ENCODE data around the gene CLDN19. TPM values are rescaled to one million over a fixed set of nuclear protein-coding genes. Genes with fewer than 3 reads are reported as not detected.

CLDN19 gene
- total and polyA plus RNA-seq, 4 donors, result 0.14 to 5.1 TPM; not detected in 2

GRCh38 chr1:42765269-42765668 is 25.2 kb upstream of the CLDN19 start:
- WGBS, result 49% methylated on average over 7 of the region's 7 CpGs
- Histone ChIP-seq H3K27ac (ENCODE audit: low read depth in 1 of 2, low read length in 2 of 2) (no peak overlapping the region), H3K27me3 (ENCODE audit: control insufficient read depth in 4 of 4, insufficient read depth in 4 of 4, low read length in 3 of 4) (no peaks in the 10 kb centered on the region), H3K9me3 (ENCODE audit: control insufficient read depth in 4 of 4, low read length in 3 of 4) (no peaks in the 10 kb centered on the region), H3K9ac (ENCODE audit: low read depth in 1 of 2, low read length in 2 of 2) (peak overlapping the region; percentile 37 to 65), H3K4me3 (ENCODE audit: low read depth in 1 of 3, low read length in 3 of 3) (peak overlapping the region in 2 of 3 donors; percentile 79 to 94), H3K36me3 (ENCODE audit: control insufficient read depth in 4 of 4, insufficient read depth in 3 of 4, low read depth in 1 of 4, low read length in 3 of 4) (peaks cover 0 to 3% (median 0%) of the 10 kb centered on the region in 4 donors), H3K4me1 (ENCODE audit: control insufficient read depth in 4 of 4, insufficient read depth in 4 of 4, low read length in 3 of 4) (peaks cover 7 to 36% (median 22%) of the 10 kb centered on the region in 4 donors)
- TF ChIP-seq HNF4A (conservative IDR thresholded peaks at IDR 0.05), result no peak
- no peak for TF ChIP-seq YY1 (IDR thresholded peaks at IDR 0.05)
- no peak for TF ChIP-seq RXRA (IDR thresholded peaks at IDR 0.05)
- no peak for TF ChIP-seq NR2F2 (IDR thresholded peaks at IDR 0.05)
- TF ChIP-seq, protein P1, sequence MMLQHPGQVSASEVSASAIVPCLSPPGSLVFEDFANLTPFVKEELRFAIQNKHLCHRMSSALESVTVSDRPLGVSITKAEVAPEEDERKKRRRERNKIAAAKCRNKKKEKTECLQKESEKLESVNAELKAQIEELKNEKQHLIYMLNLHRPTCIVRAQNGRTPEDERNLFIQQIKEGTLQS (IDR thresholded peaks at IDR 0.05), result no peak
- TF ChIP-seq FOXA1 (IDR thresholded peaks at IDR 0.05), result no peak
- TF ChIP-seq EGR1 (IDR thresholded peaks at IDR 0.05; ENCODE audit: low read depth in 2 of 2), result no peak
- no peak for TF ChIP-seq MAX (IDR thresholded peaks at IDR 0.05)
- TF ChIP-seq SP1 (IDR thresholded peaks at IDR 0.05), result no peak
- TF ChIP-seq HNF4G (IDR thresholded peaks at IDR 0.05), result no peak
- TF ChIP-seq FOXA2 (IDR thresholded peaks at IDR 0.05), result no peak
- TF ChIP-seq, protein P2, sequence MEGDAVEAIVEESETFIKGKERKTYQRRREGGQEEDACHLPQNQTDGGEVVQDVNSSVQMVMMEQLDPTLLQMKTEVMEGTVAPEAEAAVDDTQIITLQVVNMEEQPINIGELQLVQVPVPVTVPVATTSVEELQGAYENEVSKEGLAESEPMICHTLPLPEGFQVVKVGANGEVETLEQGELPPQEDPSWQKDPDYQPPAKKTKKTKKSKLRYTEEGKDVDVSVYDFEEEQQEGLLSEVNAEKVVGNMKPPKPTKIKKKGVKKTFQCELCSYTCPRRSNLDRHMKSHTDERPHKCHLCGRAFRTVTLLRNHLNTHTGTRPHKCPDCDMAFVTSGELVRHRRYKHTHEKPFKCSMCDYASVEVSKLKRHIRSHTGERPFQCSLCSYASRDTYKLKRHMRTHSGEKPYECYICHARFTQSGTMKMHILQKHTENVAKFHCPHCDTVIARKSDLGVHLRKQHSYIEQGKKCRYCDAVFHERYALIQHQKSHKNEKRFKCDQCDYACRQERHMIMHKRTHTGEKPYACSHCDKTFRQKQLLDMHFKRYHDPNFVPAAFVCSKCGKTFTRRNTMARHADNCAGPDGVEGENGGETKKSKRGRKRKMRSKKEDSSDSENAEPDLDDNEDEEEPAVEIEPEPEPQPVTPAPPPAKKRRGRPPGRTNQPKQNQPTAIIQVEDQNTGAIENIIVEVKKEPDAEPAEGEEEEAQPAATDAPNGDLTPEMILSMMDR (IDR thresholded peaks at IDR 0.05; ENCODE audit: low read depth, low read length, missing input control), result no peak
- no peak for TF ChIP-seq ZBTB33 (IDR thresholded peaks at IDR 0.05)
- TF ChIP-seq JUND (IDR thresholded peaks at IDR 0.05), result no peak
- no peak for TF ChIP-seq GABPA (IDR thresholded peaks at IDR 0.05 in 1 of 2, conservative IDR thresholded peaks at IDR 0.05 in 1 of 2)
- no peak for TF ChIP-seq RAD21 (IDR thresholded peaks at IDR 0.05)
- no peak for TF ChIP-seq TAF1 (conservative IDR thresholded peaks at IDR 0.05)
- no peak for TF ChIP-seq REST (IDR thresholded peaks at IDR 0.05)
- DNase-seq (ENCODE audit: low spot score), result no peak

All from liver (tissue), 9 donors.